Neural cell (in vitro differentiated cells): Measurements from ENCODE around the gene CEP78.

Experiments
- CTCF ChIP-seq: fragments of 450-650 bp; IDR thresholded peaks from 2 replicates; pipeline ENCODE4 v1.5.1; 2014; ENCODE audit warnings: antibody characterized with exemption, mild to moderate bottlenecking, moderate library complexity; ENCODE audit not compliant: poor library complexity, severe bottlenecking
- EP300 ChIP-seq: fragments of 450-650 bp; conservative IDR thresholded peaks from 2 replicates; pipeline ENCODE4 v1.6.1; 2014; ENCODE audit warnings: antibody characterized with exemption, mild to moderate bottlenecking, moderate library complexity; ENCODE audit not compliant: poor library complexity, severe bottlenecking

GRCh38 chr9:78325846-78326360, 90.0 kb downstream of the CEP78 start:
- TF ChIP-seq CTCF (no peak), EP300 (no peak)
